Activated naive CD4-positive, alpha-beta T cell treated with anti-CD3 and anti-CD28 coated beads, Interleukin-2, amount 50 U/mL, for 72 hours (primary cell): ENCODE measurements around the gene FAAP100. TPM values are rescaled to one million over a fixed set of nuclear protein-coding genes. Genes with fewer than 3 reads are reported as not detected.

Experiments used
- ATAC-seq, 2 donors: fragments of 150-1000 bp; cut with Tn5 transposase; 2 replicates each; pipeline ENCODE4 v1.10.0; 2021; ENCODE audit warnings: mild to moderate bottlenecking in 2 of 2, moderate library complexity in 2 of 2
- DNase-seq, 2 donors: peaks; one replicate each; pipeline ENCODE4 v3.0.0; 2021 to 2022; ENCODE audit warnings: low spot score in 2 of 2
- H3K27ac Mint-ChIP-seq, 2 donors: one replicate each; pipeline ENCODE4 v1.8.0; 2022; ENCODE audit warnings: mild to moderate bottlenecking in 2 of 2, mixed read lengths in 2 of 2
- H3K36me3 Mint-ChIP-seq, 2 donors: one replicate each; pipeline ENCODE4 v1.8.0; 2022; ENCODE audit warnings: mixed read lengths in 2 of 2
- H3K9me3 Mint-ChIP-seq, 2 donors: one replicate each; pipeline ENCODE4 v1.8.0; 2022; ENCODE audit warnings: mixed read lengths in 2 of 2
- total RNA-seq, 2 donors: library from RNA; stranded (reverse); gene quantifications; one replicate each; pipeline ENCODE4 v1.2.3, GENCODE V29; 2022

The FAAP100 gene
- total RNA-seq, 2 donors from 2014 or later = 19.8 to 37.9 TPM

- DNase-seq = no peak
- ATAC-seq = no peak
- H3K27ac Mint-ChIP-seq = no peak overlapping the region
- peaks cover 5 to 27% of the 10 kb centered on the region in 2 donors for H3K36me3 Mint-ChIP-seq
- no peaks in the 10 kb centered on the region for H3K9me3 Mint-ChIP-seq
Measured at GRCh38 chr17:81565231-81565630, 13.1 kb upstream of the FAAP100 start.

- peaks cover under 1 to 22% of the 10 kb centered on the region in 2 donors for H3K36me3 Mint-ChIP-seq
- ATAC-seq = no peak
- no peak for DNase-seq
- H3K9me3 Mint-ChIP-seq = no peaks in the 10 kb centered on the region
- H3K27ac Mint-ChIP-seq = no peak overlapping the region
Measured at GRCh38 chr17:81564778-81565177, 12.6 kb upstream of the FAAP100 start.

DNA sequence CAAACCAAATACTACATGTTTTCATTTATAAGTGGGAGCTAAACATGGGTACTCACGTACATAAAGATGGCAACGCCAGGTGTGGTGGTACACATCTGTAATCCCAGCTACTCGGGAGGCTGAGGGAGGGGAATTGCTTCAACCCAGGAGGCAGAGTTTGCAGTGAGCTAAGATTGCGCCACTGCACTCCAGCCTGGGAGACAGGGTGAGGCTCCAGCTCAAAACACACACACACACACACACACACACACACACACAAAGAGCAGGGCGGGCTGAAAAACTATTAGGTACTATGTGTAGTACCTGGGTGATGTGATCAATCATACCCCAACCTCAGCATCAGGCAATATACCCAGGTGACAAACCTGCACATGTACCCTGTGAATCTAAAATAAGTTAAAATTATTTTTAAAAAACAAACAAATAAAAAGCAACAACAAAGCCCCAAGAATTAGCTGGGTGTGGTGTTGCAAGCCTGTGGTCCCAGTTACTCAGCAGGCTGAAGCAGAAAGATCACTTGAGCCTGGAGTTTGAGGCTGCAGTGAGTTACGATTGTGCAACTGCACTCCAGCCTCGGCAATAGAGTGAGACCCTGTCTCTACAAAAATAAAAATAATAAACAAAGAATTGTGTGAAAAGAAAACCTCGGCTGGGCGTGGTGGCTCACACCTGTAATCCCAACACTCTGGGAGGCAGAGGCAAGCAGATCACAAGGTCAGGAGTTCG lies 11.9 kb upstream of the FAAP100 start:
- Mint-ChIP-seq H3K27ac (no peak overlapping the region), H3K9me3 (no peaks in the 10 kb centered on the region), H3K36me3 (peaks cover 0 to 22% of the 10 kb centered on the region in 2 donors)
- no peak for DNase-seq
- no peak for ATAC-seq

DNA sequence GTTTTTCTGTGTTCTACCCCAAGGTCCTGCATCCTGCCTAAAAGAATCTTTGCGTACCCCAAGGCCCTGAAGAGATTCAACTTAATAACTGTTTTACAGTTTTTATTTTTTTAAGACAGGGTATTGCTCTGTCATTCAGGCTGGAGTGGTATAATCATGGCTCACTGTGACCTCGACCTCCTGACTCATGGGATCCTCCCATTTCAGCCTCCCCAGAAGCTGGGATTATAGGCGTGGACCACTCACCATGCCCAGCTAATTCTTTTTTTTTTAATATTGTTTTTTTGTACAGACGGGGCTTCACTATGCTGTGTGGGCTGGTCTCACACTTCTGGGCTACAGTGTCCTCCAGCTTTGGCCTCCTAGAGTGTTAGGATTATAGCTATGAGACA lies 9.3 kb upstream of the FAAP100 start:
- peak overlapping the region in 1 of 2 donors; percentile 39 for H3K27ac Mint-ChIP-seq

GRCh38 chr17:81558941-81559806 lies 7.0 kb upstream of the FAAP100 start:
- no peak for ATAC-seq
- peak in 1 of 2 donors; percentile 51 for DNase-seq
- Mint-ChIP-seq H3K9me3 (no peaks in the 10 kb centered on the region), H3K36me3 (no peaks in the 10 kb centered on the region), H3K27ac (peak overlapping the region in 1 of 2 donors; percentile 55)

More for the DNA sequence above, 9.3 kb upstream of the FAAP100 start:
- peaks cover 0 to 17% of the 10 kb centered on the region in 2 donors for H3K36me3 Mint-ChIP-seq
- ATAC-seq (peak in 1 of 2 donors; percentile 39), DNase-seq (no peak)
- no peaks in the 10 kb centered on the region for H3K9me3 Mint-ChIP-seq

DNA sequence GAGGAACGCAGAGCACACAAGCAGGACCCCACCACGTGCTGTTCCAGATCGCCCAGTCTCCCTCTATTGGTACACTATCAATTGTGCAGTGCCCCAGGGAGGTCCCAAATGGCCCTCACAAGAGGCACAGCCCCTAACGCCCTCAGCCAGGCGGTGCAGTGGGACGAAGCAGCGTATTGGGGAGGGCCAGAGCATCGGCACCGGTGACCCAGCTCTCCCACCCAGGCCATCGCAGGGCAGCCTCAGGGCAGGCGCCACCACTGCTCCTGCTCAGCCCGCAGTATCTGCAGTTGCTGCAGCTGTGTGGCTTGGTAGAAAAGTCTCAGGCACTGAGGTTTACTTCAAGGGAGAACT lies 5.9 kb upstream of the FAAP100 start:
- DNase-seq = no peak
- Mint-ChIP-seq H3K36me3 (no peaks in the 10 kb centered on the region), H3K27ac (peak overlapping the region in 1 of 2 donors; percentile 53), H3K9me3 (no peaks in the 10 kb centered on the region)
- ATAC-seq = no peak

DNA sequence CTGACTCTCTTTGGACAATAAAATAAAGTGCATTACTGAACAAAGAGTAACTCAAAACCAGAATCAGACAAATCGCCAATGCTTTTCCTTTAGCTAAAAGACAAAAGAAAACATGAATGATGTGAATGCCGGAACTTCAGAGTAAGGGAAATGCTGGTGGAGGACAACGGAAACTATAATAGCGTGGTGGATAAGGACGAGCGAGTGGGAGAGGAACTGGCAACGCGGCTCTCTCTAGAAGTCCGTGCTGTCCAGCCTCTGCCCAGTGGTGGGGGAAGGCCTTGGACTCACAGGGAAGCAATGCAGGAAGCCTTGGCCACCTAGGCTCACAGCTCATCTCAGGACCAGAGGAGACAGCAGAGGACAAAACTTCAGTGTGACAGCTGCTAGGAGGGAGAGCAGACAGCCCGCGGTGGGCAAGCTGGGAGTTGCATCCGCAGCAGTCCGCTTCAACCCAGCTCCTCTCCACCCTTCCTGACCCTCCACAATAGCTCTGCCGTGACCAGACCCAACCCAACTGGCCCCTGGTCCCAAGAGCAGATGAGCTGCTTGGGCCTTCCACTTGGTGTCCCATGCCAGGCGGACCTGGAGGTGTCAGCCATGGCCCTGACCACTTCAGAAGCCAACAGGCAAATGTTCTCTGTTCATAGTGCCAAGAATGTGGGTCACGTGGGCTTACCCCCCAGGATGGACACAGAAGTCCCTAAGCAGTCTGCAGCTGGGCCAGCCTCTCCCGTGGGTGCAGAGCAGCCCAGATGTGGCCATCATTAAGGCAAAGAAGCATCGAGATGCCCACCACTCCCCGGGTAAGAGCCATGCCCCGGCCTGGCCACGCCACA lies 5.3 kb upstream of the FAAP100 start:
- no peaks in the 10 kb centered on the region for H3K9me3 Mint-ChIP-seq
- H3K27ac Mint-ChIP-seq = peak overlapping the region in 1 of 2 donors; percentile 53
- H3K36me3 Mint-ChIP-seq = no peaks in the 10 kb centered on the region
- no peak for ATAC-seq
- DNase-seq = no peak

- no peak overlapping the region for H3K27ac Mint-ChIP-seq
- ATAC-seq (no peak), DNase-seq (no peak)
- H3K36me3 Mint-ChIP-seq = no peaks in the 10 kb centered on the region
- H3K9me3 Mint-ChIP-seq = no peaks in the 10 kb centered on the region
Measured at GRCh38 chr17:81556863-81557262, 4.7 kb upstream of the FAAP100 start.

DNA sequence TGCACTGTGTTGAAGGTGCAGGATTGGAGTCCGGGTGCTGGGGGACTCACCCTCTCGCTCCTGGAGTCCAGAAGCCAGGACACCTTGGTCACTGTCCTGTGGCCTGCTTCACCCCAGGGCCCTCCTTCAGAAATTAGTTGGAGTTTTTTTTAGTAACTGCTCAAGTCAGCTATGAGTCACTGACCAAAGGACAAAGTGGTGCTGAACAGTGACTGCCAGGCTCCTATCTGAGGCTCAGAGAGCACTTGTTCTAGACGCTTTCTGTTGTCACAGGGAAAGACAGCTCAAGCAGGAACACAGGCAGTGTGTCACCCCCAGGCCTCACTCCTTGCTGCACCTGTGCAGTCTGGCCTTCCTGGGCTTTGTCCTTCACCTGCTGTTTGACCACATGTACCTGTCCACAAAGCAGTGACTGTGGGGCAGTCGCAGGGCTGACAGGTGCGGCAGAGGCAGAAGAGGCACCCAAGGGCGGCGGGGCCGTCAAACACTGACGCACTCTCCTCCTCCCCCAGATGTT lies 4.1 kb upstream of the FAAP100 start:
- peak in 1 of 2 donors; percentile 11 for ATAC-seq
- peak overlapping the region; percentile 46 to 72 for H3K27ac Mint-ChIP-seq
- DNase-seq = no peak
- peaks cover 0 to 5% of the 10 kb centered on the region in 2 donors for H3K36me3 Mint-ChIP-seq
- no peaks in the 10 kb centered on the region for H3K9me3 Mint-ChIP-seq

GRCh38 chr17:81553616-81554181 lies 1.5 kb upstream of the FAAP100 start:
- Mint-ChIP-seq H3K9me3 (no peaks in the 10 kb centered on the region), H3K27ac (peak overlapping the region; percentile 85 to 87), H3K36me3 (peaks cover 0 to 14% of the 10 kb centered on the region in 2 donors)
- peak in 1 of 2 donors; percentile 69 for DNase-seq
- ATAC-seq = peak in 1 of 2 donors; percentile 57

DNA sequence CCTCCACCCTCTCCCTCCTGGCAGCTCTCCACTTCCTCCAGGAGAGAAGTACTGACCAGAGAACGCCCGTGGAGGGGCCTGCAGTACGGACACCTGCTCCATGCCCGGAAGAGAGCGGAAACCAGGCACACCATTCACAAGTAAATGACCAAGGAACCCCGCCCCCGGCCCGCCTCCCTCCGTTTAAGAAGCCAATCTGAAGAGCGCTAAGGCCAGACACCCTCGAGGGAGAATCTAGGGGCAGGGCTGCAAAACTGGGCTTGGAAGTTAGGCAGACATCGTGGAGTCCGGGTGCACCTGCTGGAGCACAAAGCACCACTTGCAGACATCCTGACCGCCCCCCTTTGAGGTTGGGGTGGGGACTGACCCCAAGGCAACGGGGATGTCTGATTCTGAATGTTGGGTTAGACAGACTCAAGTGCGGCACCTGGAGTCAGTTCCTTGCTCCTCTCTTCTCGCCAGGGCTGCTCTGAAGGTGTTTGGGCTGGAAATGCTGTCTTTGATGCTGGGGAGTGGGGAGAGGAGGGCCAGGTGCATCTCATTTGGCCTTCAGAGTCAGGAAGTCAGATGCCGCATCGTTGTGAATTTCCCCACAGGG lies 964 bp upstream of the FAAP100 start:
- Mint-ChIP-seq H3K27ac (peak overlapping the region; percentile 85 to 87), H3K36me3 (peaks cover 0 to 14% of the 10 kb centered on the region in 2 donors), H3K9me3 (no peaks in the 10 kb centered on the region)
- ATAC-seq (peak; percentile 60 to 77), DNase-seq (peak; percentile 71 to 80)

DNA sequence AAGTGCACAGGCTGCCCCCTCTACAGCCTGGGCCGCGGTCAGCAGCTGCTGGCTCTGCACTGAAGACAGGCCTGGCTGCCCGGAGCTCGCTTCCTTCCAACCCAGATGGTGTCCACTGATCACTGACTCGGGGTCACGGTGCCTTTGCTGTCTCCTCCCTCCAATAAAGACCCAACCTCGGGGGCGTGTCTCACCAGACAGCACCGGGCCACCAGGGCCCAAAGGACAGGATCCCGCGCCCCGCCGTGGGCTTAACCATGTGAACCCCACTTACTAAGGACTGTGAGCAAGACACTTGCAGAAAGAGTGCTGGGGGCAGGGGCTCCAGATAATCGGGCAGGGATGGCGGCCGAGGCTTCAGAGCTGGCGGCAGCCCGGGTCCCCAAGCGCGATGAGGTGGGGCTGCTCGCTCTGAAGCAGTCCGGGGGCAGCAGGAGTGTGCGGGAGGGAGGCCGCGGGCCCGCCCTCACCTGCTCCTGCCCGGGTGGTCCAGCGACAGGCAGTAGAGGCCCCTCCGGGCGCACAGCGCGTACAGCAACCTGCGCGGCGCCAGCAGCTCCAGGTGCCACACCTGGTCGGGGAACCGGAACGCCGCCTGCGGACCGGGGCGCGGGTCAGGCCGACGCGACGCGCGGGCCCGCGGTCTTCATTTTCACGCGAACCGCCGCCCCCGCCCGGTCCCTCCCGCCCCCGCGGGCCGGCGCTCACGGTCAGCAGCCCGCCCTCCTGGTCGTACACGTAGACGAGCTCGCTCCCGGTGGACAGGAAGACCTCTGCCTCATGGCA lies 502 bp downstream of the FAAP100 start:
- no peak for ATAC-seq
- peak overlapping the region; percentile 77 to 93 for H3K27ac Mint-ChIP-seq
- H3K36me3 Mint-ChIP-seq = peaks cover 0 to 14% of the 10 kb centered on the region in 2 donors
- no peaks in the 10 kb centered on the region for H3K9me3 Mint-ChIP-seq
- peak in 1 of 2 donors; percentile 36 for DNase-seq

DNA sequence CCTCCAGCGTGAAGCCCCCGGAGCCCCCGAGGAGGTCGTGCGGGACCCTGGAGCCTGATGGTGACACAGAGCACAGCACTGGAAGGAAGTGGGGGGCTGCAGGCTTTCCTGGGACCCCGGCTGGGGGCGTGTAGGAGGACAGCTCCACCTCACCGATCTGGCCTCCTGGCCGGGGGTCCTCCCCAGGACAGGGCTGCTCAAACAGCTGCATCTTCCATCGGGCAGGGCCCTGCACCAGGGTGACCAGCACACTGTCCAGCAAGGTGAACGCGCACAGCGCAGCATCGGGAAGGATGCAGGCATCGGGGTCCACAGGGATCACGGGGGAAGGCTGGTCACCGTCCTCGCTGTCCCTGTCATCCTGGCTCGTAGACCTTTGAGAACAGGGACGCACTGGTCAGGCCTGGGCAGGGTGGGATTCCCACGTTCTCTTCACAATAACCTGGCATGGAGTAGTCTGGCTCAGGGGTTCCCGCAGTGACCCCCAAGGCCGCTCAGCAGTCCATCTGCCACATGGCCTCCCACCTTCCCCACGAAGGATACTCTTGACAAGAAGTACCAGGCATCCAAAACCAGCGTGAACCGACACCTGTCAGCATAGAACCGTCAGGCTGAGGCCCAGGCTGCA lies 1.2 kb downstream of the FAAP100 start:
- Mint-ChIP-seq H3K27ac (peak overlapping the region; percentile 77 to 93), H3K36me3 (peaks cover 0 to 14% of the 10 kb centered on the region in 2 donors), H3K9me3 (no peaks in the 10 kb centered on the region)
- DNase-seq (no peak), ATAC-seq (no peak)

GRCh38 chr17:81550285-81550684 lies 1.9 kb downstream of the FAAP100 start:
- ATAC-seq (no peak), DNase-seq (no peak)
- Mint-ChIP-seq H3K36me3 (peaks cover 0 to 14% of the 10 kb centered on the region in 2 donors), H3K9me3 (no peaks in the 10 kb centered on the region), H3K27ac (peak overlapping the region; percentile 74 to 77)

GRCh38 chr17:81549826-81550225 lies 2.3 kb downstream of the FAAP100 start:
- DNase-seq (no peak), ATAC-seq (no peak)
- no peaks in the 10 kb centered on the region for H3K9me3 Mint-ChIP-seq
- peaks cover 0 to 14% of the 10 kb centered on the region in 2 donors for H3K36me3 Mint-ChIP-seq
- peak overlapping the region in 1 of 2 donors; percentile 74 for H3K27ac Mint-ChIP-seq
